ENCODE results near the gene OR1J4.
"Not testable (repeated sequence)": the region's sequence is repeated elsewhere in the genome, so short reads cannot be mapped to it uniquely, and the experiment has no call there.

The OR1J4 gene

GRCh38 chr9:122518841-122519240, at the start of gene OR1J4:
TSS of gene OR1J4 (plus strand) at chr9:122519141. CDS start at chr9:122519141, 0 bp downstream.
- DNase-seq = no peak

- DNase-seq = no peak
Measured at GRCh38 chr9:122474561-122474960, 44.4 kb upstream of the OR1J4 start.

GRCh38 chr9:122475717-122476116, 43.2 kb upstream of the OR1J4 start:
- no peak for DNase-seq

- DNase-seq = no peak
Measured at GRCh38 chr9:122477346-122477745, 41.6 kb upstream of the OR1J4 start.

- DNase-seq = no peak
Measured at GRCh38 chr9:122477826-122478225, 41.1 kb upstream of the OR1J4 start, which contains the start of gene OR1J1. TSS of gene OR1J1 (minus strand) at chr9:122477926. CDS start at chr9:122477926, 0 bp downstream.

- DNase-seq = no peak
Measured at GRCh38 chr9:122479062-122479461, 39.9 kb upstream of the OR1J4 start.

GRCh38 chr9:122498883-122499288, 20.1 kb upstream of the OR1J4 start:
- no peak for DNase-seq

- DNase-seq = no peak
Measured at GRCh38 chr9:122506964-122507363, 12.0 kb upstream of the OR1J4 start.

GRCh38 chr9:122510502-122510901, 8.4 kb upstream of the OR1J4 start, which contains the start of gene OR1J2:
TSS of gene OR1J2 (plus strand) at chr9:122510802. CDS start at chr9:122510802, 0 bp downstream.
- DNase-seq = no peak

- no peak for DNase-seq
Measured at GRCh38 chr9:122518226-122518625, 715 bp upstream of the OR1J4 start.

- DNase-seq = no peak
Measured at GRCh38 chr9:122519376-122519775, 435 bp downstream of the OR1J4 start.

- DNase-seq = no peak
Measured at GRCh38 chr9:122526602-122527001, 7.7 kb downstream of the OR1J4 start.

GRCh38 chr9:122527193-122527592, 8.3 kb downstream of the OR1J4 start, which contains the start of gene OR1N1:
TSS of gene OR1N1 (minus strand) at chr9:122527293. CDS start at chr9:122527293, 0 bp downstream.
- DNase-seq = no peak

- DNase-seq = not testable (repeated sequence)
Measured at GRCh38 chr9:122531157-122531556, 12.2 kb downstream of the OR1J4 start.

- DNase-seq = no peak
Measured at GRCh38 chr9:122536134-122536533, 17.2 kb downstream of the OR1J4 start.

GRCh38 chr9:122537066-122537465, 18.1 kb downstream of the OR1J4 start:
- not testable (repeated sequence) for DNase-seq

- DNase-seq = no peak
Measured at GRCh38 chr9:122538757-122539156, 19.8 kb downstream of the OR1J4 start.

GRCh38 chr9:122546196-122546595, 27.3 kb downstream of the OR1J4 start:
- no peak for DNase-seq

- no peak for DNase-seq
Measured at GRCh38 chr9:122551371-122551770, 32.4 kb downstream of the OR1J4 start.

GRCh38 chr9:122552812-122553211, 33.9 kb downstream of the OR1J4 start, which contains the start of gene OR1N2:
TSS of gene OR1N2 (plus strand) at chr9:122553112. CDS start at chr9:122553212, 100 bp downstream.
- no peak for DNase-seq

GRCh38 chr9:122561446-122561845, 42.5 kb downstream of the OR1J4 start:
- no peak for DNase-seq

GRCh38 chr9:122562134-122562760, 43.3 kb downstream of the OR1J4 start:
- DNase-seq = no peak

- DNase-seq = no peak
Measured at GRCh38 chr9:122567901-122568300, 49.0 kb downstream of the OR1J4 start.
